HEK293 (cell line): ENCODE measurements around the gene IMPDH1.
A peak's percentile ranks its signal among the peaks of the same experiment; 100 is the strongest.

Experiments
- ATF2 ChIP-seq: fragments of 450-650 bp; formaldehyde crosslinking; IDR thresholded peaks from 2 replicates; pipeline ENCODE4 v1.5.1; 2016; ENCODE audit warnings: missing biosample characterization, missing genetic modification characterization, low read depth
- CTCF ChIP-seq: fragments of 450-650 bp; formaldehyde crosslinking; IDR thresholded peaks from 2 replicates; pipeline ENCODE4 v1.5.1; 2016; ENCODE audit warnings: missing biosample characterization, missing genetic modification characterization
- KLF16 ChIP-seq: fragments of 450-650 bp; formaldehyde crosslinking; IDR thresholded peaks from 2 replicates; pipeline ENCODE4 v1.5.1; 2017; ENCODE audit warnings: missing biosample characterization, missing genetic modification characterization
- KLF8 ChIP-seq: fragments of 450-650 bp; formaldehyde crosslinking; IDR thresholded peaks from 2 replicates; pipeline ENCODE4 v1.5.1; 2016; ENCODE audit warnings: missing biosample characterization, missing genetic modification characterization
- PRDM10 ChIP-seq: fragments of 450-650 bp; formaldehyde crosslinking; IDR thresholded peaks from 2 replicates; pipeline ENCODE4 v1.5.1; 2016; ENCODE audit warnings: missing biosample characterization, missing genetic modification characterization
- ZBTB17 ChIP-seq: fragments of 450-650 bp; formaldehyde crosslinking; IDR thresholded peaks from 2 replicates; pipeline ENCODE4 v1.5.1; 2016; ENCODE audit warnings: missing biosample characterization, missing genetic modification characterization
- ZBTB7A ChIP-seq: fragments of 450-650 bp; formaldehyde crosslinking; IDR thresholded peaks from 2 replicates; pipeline ENCODE4 v1.5.1; 2016; ENCODE audit warnings: low read depth, missing biosample characterization, missing genetic modification characterization
- ZNF121 ChIP-seq: fragments of 450-650 bp; formaldehyde crosslinking; IDR thresholded peaks from 2 replicates; pipeline ENCODE4 v1.5.1; 2016; ENCODE audit warnings: missing biosample characterization, missing genetic modification characterization
- ZNF747 ChIP-seq: fragments of 450-650 bp; formaldehyde crosslinking; IDR thresholded peaks from 2 replicates; pipeline ENCODE4 v1.5.1; 2016; ENCODE audit warnings: missing biosample characterization, missing genetic modification characterization

GRCh38 chr7:128343554-128344430, 66.0 kb downstream of the IMPDH1 start, which contains the start of gene RBM28:
- TF ChIP-seq KLF16 (tag by site-specific recombination) (peak; percentile 99), CTCF (tag by site-specific recombination) (peak; percentile 28; the same call in 1 of the 2 replicates), ZBTB7A (tag by site-specific recombination) (peak; percentile 74; the same call in 1 of the 2 replicates), ZNF747 (tag by site-specific recombination) (no peak), ATF2 (no peak), KLF8 (tag by site-specific recombination) (peak; percentile 97), ZNF121 (tag by site-specific recombination) (no peak; the same call in 1 of the 2 replicates), PRDM10 (tag by site-specific recombination) (peak; percentile 31; the same call in 1 of the 2 replicates), ZBTB17 (peak; percentile 88)
